ENCODE measurements around the gene FCF1. TPM values are rescaled to one million over a fixed set of nuclear protein-coding genes. Genes with fewer than 3 reads are reported as not detected.

FCF1 gene
- total and polyA plus RNA-seq, 9 of the 15 experiments (the other 6 are each of a cell fraction or from before 2014, with no cell fraction given): 6.8 to 91.9 (median 40.0) TPM

DNA sequence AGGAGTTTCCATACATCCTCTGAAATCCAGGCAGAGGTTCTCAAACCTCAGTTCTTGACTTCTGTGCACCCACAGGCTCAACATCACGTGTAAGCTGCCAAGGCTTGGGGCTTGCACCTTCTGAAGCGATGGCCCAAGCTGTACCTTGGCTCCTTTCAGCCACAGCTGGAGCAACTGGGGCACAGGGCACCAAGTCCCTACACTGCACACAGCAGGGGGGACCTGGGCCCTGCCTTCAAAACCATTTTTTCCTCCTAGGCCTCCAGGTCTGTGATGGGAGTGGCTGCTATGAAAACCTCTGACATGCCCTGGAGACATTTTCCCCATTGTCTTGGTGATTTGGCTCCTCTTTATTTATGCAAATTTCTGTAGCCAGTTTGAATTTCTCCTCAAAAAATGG lies 10.7 kb upstream of the FCF1 start (continued):
- TF ChIP-seq, protein P1, sequence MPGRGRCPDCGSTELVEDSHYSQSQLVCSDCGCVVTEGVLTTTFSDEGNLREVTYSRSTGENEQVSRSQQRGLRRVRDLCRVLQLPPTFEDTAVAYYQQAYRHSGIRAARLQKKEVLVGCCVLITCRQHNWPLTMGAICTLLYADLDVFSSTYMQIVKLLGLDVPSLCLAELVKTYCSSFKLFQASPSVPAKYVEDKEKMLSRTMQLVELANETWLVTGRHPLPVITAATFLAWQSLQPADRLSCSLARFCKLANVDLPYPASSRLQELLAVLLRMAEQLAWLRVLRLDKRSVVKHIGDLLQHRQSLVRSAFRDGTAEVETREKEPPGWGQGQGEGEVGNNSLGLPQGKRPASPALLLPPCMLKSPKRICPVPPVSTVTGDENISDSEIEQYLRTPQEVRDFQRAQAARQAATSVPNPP (IDR thresholded peaks at IDR 0.05; ENCODE audit: borderline replicate concordance, insufficient read depth, insufficient read length): no peak
- TF ChIP-seq ZNF140 (CRISPR knock-in tag; IDR thresholded peaks at IDR 0.05): no peak
- TF ChIP-seq ZNF589 (CRISPR knock-in tag; IDR thresholded peaks at IDR 0.05; ENCODE audit: low read depth): no peak
- TF ChIP-seq, protein P2, sequence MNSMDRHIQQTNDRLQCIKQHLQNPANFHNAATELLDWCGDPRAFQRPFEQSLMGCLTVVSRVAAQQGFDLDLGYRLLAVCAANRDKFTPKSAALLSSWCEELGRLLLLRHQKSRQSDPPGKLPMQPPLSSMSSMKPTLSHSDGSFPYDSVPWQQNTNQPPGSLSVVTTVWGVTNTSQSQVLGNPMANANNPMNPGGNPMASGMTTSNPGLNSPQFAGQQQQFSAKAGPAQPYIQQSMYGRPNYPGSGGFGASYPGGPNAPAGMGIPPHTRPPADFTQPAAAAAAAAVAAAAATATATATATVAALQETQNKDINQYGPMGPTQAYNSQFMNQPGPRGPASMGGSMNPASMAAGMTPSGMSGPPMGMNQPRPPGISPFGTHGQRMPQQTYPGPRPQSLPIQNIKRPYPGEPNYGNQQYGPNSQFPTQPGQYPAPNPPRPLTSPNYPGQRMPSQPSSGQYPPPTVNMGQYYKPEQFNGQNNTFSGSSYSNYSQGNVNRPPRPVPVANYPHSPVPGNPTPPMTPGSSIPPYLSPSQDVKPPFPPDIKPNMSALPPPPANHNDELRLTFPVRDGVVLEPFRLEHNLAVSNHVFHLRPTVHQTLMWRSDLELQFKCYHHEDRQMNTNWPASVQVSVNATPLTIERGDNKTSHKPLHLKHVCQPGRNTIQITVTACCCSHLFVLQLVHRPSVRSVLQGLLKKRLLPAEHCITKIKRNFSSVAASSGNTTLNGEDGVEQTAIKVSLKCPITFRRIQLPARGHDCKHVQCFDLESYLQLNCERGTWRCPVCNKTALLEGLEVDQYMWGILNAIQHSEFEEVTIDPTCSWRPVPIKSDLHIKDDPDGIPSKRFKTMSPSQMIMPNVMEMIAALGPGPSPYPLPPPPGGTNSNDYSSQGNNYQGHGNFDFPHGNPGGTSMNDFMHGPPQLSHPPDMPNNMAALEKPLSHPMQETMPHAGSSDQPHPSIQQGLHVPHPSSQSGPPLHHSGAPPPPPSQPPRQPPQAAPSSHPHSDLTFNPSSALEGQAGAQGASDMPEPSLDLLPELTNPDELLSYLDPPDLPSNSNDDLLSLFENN (IDR thresholded peaks at IDR 0.05; ENCODE audit: low read depth in 2 of 2, low read length in 2 of 2): no peak
- no peak for TF ChIP-seq MTA2 (IDR thresholded peaks at IDR 0.05; ENCODE audit: low read depth)
- no peak for TF ChIP-seq ZFX (CRISPR knock-in tag; IDR thresholded peaks at IDR 0.05)
- TF ChIP-seq ZNF212 (CRISPR knock-in tag; IDR thresholded peaks at IDR 0.05): no peak
- no peak for TF ChIP-seq STAT5B (CRISPR knock-in tag; IDR thresholded peaks at IDR 0.05)
- no peak for TF ChIP-seq PRMT5 (CRISPR knock-in tag; IDR thresholded peaks at IDR 0.05)
- no peak for TF ChIP-seq SIX5 (IDR thresholded peaks at IDR 0.05; ENCODE audit: borderline replicate concordance in 1 of 2, insufficient read depth in 1 of 2, low read depth in 1 of 2, low read length in 2 of 2)
- no peak for TF ChIP-seq NR2C1 (IDR thresholded peaks at IDR 0.05)
- no peak for TF ChIP-seq NR2C1 (tag; IDR thresholded peaks at IDR 0.05)
- 0 out of 4 replicates have a peak, but pooled peaks of 1 of the 2 experiments have one; percentile 27 for TF ChIP-seq TRIM24 (IDR thresholded peaks at IDR 0.05)
- no peak for TF ChIP-seq ZNF184 (CRISPR knock-in tag; IDR thresholded peaks at IDR 0.05)
- no peak for TF ChIP-seq GATAD2A (IDR thresholded peaks at IDR 0.05)
- TF ChIP-seq FUS (optimal IDR thresholded peaks at IDR 0.05; ENCODE audit: low read depth, low read length): no peak
- no peak for TF ChIP-seq NR2F6 (CRISPR knock-in tag; IDR thresholded peaks at IDR 0.05)
- TF ChIP-seq ZFP36 (IDR thresholded peaks at IDR 0.05; ENCODE audit: low read depth, low read length, partially characterized antibody): peak; percentile 86
- TF ChIP-seq ZNF77 (CRISPR knock-in tag; IDR thresholded peaks at IDR 0.05): no peak
- TF ChIP-seq, protein P3, sequence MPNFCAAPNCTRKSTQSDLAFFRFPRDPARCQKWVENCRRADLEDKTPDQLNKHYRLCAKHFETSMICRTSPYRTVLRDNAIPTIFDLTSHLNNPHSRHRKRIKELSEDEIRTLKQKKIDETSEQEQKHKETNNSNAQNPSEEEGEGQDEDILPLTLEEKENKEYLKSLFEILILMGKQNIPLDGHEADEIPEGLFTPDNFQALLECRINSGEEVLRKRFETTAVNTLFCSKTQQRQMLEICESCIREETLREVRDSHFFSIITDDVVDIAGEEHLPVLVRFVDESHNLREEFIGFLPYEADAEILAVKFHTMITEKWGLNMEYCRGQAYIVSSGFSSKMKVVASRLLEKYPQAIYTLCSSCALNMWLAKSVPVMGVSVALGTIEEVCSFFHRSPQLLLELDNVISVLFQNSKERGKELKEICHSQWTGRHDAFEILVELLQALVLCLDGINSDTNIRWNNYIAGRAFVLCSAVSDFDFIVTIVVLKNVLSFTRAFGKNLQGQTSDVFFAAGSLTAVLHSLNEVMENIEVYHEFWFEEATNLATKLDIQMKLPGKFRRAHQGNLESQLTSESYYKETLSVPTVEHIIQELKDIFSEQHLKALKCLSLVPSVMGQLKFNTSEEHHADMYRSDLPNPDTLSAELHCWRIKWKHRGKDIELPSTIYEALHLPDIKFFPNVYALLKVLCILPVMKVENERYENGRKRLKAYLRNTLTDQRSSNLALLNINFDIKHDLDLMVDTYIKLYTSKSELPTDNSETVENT (CRISPR knock-in tag; IDR thresholded peaks at IDR 0.05): no peak
- TF ChIP-seq ZNF764 (CRISPR knock-in tag; IDR thresholded peaks at IDR 0.05; ENCODE audit: low read depth): no peak
- no peak for TF ChIP-seq NFYB (IDR thresholded peaks at IDR 0.05; ENCODE audit: extremely low read depth, insufficient read length)
- TF ChIP-seq, protein P4, sequence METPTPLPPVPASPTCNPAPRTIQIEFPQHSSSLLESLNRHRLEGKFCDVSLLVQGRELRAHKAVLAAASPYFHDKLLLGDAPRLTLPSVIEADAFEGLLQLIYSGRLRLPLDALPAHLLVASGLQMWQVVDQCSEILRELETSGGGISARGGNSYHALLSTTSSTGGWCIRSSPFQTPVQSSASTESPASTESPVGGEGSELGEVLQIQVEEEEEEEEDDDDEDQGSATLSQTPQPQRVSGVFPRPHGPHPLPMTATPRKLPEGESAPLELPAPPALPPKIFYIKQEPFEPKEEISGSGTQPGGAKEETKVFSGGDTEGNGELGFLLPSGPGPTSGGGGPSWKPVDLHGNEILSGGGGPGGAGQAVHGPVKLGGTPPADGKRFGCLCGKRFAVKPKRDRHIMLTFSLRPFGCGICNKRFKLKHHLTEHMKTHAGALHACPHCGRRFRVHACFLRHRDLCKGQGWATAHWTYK (CRISPR knock-in tag; IDR thresholded peaks at IDR 0.05): no peak
- no peak for TF ChIP-seq ZNF644 (tag; IDR thresholded peaks at IDR 0.05; ENCODE audit: low read depth)
